NCI-H2227 (cell line): ENCODE data around the gene CERCAM.
"Not testable (repeated sequence)": the region's sequence is repeated elsewhere in the genome, so short reads cannot be mapped to it uniquely, and the experiment has no call there.

ENCODE experiments used
- DNase-seq: peaks from one replicate; lab custom pipeline; 2025; ENCODE audit not compliant: unreplicated experiment; lab: John Stamatoyannopoulos, UW

Gene CERCAM

DNA sequence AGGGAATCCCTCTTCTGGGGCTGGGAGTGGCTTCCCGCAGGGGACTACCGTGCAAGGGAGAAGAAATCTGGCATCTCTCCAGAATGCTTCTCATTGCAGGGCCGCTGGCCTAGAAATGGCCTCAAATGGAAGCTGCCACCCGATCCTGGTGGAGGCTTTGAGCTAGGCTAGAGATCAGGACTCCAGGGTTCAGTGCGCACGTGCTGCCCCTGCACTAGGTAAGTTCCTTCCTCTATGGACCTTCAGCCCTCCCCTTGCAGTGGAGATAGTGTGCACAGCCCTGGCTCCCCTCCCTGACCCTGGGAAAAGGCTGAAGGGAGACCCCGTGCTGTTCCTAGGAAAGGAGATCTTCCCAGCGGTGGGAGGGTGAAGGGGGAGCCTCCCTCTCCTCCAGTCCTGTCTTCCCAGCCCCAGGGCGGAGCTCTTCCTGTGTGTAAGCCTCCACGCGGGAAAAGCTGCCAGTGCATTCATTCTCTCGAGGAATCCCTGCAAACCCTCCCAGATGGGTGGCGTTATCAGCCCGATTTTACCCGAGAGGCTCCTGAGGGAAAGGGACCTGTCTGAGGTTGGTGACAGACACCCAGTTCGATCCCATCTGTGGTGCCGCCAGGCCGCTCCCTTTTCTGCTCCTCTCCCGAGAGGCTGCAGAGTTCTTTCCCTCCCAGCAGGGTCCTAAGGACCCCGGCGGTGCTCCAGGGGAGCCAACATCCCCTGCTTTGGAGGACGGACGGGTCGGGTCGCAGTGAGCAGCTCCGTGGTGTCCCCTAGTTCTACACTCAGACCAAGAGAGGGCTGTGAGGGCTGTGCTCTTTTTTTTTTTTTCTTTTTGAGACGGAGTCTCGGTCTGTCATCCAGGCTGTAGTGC lies 1.4 kb upstream of the CERCAM start:
- DNase-seq, result peak; percentile 42

DNA sequence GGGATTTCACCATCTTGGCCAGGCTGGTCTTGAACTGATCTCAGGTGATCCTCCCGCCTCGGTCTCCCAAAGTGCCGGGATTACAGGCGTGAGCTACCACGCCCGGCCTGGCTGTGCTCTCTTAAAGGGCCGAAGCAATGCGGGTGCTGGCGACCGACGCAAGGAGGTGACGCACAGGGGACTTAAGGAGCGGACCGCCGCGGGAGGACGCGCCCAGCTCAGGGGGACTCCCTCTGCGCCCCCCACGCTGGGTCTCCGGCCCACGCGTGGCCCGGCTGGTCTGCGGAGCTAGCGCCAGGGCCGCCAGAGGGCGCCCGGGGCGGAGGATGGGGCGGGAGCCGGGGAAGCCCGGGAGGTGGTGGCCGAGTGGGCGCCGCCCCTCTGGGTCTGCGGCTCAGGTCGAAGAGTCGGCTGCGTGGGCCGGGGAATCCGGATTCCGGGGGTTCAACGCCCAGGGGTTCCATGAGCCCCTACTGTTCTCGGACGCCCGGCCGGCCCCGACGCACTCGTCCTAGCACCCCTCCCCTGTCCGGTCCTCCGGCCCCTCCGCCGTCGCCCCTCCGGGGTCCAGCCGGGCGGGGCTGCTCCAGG lies 502 bp upstream of the CERCAM start:
- DNase-seq, result peak; percentile 73

DNA sequence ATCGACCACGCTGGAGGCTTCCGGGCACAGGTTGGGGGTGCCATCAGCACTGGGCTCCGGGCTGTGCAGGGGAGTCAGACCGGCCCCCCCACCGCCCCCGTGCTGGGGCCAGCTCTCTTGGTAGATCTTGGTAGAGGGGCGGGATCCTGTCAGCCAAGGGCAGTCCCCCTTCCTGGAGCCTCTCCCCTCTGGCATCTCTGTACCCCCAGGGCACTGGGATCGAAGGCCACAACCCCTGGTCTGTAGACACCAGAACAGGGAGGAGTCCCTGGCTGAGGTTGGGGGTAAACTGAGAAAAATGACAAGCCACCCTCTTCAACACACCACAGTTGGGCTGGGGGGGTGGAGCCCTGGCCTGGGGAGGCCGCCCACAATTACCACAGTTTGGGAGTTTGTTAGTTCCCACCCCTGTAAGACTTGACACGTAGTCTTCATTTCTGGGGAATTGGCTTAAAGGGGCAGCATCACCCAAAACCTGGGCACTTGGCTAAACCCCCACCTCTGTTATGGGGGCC lies 882 bp downstream of the CERCAM start:
- no peak for DNase-seq

DNA sequence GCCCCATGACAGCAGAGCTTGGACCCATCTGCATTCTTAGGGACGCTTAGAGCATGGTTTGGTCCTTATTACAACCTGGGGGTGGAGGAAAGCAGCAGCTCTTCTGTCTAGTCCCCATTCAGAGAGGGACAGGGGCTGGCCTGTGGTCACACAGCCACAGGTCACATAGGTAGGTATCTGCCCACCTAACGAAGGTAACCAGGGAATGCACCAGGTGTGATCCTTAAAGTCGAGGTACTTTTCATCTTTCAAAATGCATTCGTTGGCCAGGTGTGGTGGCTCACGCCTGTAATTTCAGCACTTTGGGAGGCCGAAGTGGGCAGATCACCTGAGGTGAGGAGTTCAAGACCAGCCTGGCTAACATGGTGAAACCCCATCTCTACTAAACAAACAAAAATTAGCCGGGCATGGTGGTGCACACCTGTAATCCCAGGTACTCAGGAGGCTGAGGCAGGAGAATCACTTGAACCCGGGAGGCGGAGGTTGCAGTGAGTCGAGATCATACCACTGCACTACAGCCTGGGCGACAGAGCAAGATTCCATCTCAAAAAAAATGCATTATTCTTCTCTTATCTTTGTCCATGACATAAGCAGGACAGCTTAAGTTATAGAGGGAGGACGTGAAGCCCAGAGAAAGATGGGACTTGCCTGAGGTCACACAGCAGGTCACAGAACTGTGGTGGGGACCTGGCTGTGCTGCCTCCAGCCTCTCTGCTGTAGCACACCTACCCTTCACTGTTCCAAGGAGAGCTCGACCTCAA lies 1.5 kb downstream of the CERCAM start:
- not testable (repeated sequence) for DNase-seq

DNA sequence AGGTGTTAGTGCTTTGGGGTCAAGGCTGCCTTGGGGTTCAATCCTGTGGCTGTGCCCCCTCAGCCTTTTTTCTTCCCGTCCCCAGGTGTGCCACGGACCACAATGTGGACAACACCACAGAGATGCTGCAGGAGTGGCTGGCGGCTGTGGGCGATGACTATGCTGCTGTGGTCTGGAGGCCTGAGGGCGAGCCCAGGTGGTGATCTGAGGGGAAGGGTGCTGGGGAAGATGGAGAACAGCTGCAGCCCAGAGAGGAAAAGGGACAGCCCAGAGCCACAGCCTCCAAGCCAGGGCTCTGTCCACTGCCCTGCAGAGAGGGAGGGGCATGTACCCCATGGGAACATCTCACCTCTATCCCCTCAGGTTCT lies 2.1 kb downstream of the CERCAM start:
- DNase-seq, result no peak

DNA sequence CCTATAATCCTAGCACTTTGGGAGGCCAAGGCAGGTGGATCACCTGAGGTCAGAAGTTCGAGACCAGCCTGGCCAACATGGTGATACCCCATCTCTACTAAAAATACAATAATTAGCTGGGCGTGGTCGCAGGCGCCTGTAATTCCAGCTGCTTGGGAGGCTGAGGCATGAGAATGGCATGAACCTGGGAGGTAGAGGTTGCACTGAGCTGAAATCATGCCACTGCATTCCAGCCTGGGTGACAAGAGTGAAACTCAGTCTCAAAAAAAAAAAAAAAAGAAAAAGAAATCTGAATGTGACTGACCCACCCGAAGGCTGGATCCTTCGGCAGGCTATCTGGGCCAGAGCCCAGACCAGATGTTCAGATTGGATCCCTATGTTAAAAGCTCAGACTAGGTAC lies 2.7 kb downstream of the CERCAM start:
- DNase-seq, result not testable (repeated sequence)

DNA sequence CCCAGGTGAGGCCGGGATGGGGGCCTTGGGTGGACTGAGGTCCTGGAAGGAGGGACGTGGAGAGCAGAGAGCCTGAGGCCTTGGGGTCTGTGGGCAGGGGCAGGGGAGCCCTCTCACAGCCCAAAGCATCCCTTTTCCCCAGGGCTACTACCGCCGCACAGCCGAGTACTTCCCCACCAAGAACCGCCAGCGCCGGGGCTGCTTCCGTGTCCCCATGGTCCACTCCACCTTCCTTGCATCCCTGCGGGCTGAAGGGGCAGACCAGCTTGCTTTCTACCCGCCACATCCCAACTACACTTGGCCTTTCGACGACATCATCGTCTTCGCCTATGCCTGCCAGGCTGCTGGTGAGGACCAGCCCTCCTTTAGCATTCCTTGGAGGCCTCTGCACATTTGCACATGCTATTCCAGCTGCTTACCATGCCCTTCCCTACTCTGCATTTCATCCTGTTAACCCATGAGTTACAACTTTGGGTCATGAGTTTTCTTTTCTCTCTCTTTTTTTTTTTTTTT lies 3.7 kb downstream of the CERCAM start:
- no peak for DNase-seq

DNA sequence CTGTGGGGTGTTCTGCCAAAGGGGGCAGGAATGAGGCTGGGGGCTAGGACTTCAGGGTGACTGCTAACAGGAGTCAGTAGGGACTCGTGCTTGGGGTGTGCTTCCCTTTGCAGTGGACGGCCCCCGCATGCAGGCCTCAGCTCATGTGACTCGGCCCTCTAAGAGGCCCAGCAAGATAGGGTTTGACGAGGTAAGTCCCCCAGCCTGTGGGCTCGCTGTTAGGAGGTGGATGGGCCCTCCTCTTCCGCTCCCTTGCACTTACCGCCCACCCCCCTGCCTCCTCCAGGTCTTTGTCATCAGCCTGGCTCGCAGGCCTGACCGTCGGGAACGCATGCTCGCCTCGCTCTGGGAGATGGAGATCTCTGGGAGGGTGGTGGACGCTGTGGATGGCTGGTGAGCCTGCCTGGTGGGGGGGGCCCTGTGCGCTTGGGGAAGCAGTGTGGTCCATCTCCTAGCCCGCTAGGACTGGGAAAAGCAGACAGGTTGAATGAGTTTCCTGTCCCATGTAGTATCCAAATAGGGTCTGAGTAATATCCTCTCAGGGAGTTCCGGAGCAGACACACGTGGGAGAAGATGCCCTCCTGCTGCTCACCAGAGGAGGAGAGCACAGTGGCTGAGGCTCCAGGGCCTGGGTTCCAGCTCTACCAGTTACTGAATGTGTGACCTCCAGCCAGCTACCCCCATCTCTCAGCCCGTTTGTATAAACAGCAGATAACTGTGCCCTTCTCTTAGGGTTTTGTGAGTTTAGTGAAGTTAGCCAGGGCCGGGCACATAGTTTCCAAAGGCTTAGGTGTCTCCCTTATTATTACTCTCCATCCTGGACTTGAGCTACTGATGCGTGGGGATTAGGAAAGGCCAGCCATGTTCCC lies 8.2 kb downstream of the CERCAM start:
- DNase-seq, result no peak

DNA sequence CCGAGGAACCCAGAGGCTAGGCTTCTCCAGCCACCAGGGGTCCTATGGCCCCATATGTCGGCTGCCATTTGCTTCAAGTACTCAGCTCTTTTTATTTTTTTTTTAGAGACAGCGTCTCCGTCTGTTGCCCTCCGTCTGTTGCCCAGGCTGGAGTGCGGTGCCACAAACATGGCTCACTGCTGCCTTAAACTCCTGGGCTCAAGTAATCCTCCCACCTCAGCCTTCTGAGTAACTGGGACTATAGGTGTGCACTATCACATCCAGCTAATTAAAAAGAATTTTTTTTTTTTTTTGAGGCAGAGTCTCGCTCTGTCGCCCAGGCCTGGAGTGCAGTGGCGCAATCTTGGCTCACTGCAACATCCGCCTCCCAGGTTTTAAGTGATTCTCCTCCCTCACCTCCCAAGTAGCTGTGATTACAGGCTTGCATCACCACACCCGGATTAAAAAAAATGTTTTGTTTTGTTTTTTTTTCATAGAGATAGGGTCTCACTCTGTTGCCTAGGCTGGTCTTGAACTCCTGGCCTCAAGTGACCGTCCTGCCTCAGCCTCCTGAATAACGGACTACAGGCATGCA lies 8.9 kb downstream of the CERCAM start:
- no peak for DNase-seq

DNA sequence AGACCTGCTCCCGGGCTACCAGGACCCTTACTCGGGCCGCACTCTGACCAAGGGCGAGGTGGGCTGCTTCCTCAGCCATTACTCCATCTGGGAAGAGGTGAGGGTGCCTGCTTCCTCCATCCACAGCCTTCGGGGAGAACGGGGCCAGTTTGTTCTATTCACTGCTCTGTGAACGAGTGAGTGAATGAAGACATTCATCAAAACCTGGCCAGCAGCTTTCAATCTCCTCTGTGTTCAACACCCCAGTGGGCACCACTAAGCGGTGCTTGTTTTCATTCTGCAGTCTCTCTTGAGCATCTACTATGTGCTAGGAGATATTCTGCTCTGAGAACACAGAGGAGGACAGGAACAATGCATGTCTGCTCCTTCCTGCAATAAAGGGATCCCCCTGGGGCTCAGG lies 10.6 kb downstream of the CERCAM start:
- no peak for DNase-seq

DNA sequence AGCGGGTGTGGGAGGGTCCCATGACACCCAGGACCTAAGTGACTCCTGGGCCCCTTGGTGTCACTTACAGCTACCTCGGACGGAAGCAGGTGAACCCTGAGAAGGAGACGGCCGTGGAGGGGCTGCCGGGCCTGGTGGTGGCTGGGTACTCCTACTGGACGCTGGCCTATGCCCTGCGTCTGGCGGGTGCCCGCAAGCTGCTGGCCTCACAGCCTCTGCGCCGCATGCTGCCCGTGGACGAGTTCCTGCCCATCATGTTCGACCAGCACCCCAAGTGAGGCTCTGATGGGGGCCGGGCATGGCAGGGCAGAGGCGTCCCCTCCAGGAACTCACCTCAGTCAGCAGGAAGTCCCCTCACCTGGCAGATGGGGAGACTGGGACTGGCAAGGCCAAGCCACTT lies 13.7 kb downstream of the CERCAM start:
- DNase-seq, result no peak

DNA sequence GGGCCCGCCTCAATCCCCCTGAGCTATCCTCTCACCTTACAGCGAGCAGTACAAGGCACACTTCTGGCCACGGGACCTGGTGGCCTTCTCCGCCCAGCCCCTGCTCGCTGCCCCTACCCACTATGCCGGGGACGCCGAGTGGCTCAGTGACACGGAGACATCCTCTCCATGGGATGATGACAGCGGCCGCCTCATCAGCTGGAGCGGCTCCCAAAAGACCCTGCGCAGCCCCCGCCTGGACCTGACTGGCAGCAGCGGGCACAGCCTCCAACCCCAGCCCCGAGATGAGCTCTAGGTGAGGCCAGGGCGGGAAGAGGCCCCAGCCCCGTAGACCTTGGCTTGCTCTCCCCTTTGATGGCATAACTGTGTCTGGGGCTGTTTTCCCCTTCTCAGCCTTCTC lies 15.0 kb downstream of the CERCAM start:
- DNase-seq, result no peak

DNA sequence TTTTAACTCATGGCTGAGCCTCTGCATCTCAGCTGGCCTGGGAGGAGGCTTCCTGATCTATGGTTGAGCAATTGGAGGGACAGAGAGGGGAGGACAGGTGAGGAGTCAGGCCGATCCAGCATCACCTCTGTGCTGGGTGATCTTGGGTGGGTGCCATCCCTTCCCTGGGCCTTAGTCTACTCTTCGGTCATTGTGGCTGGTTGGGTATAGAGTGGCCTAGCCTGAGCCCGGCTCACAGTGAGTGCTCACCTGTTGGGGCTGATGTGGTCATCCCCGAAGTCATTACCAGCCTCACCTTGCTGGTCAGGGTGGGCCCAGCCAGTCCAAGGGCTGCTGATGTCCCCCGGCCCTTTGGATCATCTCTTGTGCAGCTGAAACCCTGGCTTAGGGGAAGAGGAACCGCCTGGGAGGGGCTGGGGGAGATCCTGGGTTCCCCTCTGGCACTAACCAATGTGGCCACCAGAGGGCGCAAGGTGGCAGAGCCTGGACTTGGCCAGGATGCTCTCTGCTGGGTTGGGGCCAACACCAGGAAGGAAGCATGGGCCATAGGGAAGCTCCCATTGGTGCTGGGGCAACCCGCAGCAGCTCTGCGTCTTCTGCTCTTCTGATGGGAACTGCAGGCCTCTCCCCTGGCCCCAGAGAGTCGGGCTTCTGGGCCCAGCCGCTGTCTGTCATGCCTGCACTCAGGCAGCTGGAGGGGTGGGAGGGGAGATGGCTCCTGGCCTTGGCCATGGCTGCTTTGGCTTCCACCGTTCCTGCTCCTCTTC lies 17.9 kb downstream of the CERCAM start:
- peak; percentile 79 for DNase-seq

DNA sequence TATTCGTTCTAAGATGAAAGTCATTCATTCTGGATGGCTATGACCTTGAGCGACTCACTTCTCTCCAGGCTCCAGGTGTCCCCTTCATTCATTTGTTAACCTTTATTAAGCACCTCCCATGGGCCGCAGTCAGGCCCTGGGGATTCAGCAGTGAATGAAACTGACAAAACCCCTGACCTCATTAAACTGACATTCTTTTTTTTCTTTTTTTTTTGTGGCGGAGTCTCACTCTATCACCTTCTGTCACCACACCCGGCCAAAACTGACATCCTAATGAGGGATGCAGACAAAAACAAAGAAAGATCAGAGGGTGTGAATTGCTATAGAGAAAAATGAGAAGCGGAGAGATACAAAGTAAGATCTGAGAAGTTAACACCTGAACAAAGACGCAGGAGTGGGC lies 18.6 kb downstream of the CERCAM start:
- DNase-seq, result no peak

DNA sequence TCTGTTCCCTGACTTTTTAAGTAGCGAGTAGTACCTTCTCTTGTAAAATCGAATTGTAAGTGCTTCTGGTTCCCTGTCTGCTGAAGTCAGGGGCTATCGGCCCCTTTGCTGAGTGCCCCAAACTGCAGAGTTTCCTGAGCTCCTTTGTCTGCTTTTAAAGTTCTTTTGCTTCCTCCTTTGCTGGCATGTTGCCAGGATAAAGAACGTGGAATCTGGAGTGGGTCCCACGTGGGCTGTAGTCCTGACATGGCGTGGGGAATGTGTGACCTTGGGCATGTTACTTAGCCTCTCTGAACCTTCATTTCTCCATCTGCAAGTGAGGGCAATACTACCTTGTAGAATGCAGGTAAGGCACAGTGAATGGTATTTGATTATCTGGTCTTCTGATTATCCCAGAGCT lies 21.5 kb downstream of the CERCAM start:
- no peak for DNase-seq

DNA sequence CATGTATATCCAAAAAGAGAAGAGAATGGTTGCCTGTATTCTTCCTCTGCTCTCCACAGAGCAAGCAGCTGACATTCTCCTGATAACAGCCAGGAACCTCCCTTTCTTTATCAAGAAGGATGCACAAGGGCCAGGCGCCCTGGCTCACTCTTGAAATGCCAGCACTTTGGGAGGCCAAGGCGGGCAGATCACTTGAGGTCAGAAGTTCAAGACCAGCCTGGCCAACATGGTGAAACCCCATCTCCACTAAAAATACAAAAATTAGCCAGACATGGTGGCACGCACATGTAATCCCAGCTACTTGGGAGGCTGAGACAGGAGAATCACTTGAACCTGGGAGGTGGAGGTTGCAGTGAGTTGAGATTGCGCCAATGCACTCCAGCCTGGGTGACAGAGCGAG lies 25.8 kb downstream of the CERCAM start:
- DNase-seq, result not testable (repeated sequence)

DNA sequence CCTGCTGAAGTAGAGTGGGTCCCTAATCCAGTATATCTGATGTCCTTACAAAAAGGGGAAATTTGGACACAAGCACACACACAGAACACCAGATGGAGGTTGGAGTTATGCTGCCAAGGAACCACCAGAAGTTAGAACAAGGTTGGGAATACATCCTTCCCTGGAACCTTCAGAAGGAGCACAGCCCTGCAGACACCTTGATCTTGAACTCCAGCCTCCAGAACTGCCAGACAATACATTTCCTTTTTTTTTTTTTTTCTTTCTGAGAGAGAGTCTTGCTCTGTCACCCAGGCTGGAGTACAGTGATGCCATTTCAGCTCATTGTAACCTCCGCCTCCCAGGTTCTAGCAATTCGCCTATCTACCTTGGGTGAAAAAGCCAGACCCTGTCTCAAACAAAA lies 28.1 kb downstream of the CERCAM start:
- DNase-seq, result no peak

DNA sequence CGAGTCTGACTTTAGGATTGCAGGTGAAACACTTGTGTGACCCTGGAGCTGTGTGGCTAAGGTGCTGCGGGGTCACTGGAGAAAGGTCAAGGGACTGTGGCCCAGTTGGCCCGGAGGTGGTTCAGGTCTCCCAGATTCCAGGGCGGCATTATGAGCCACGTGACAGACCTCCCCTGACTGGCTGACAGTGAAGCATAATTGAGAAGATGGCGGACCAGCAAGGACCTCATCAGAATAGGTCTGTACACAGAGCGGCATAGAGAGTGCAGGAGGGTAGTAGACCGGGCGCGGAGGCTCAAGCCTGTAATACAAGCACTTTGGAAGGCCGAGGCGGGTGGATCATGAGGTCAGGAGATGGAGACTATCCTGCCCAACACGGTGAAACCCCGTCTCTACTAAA lies 34.3 kb downstream of the CERCAM start:
- peak; percentile 63 for DNase-seq

DNA sequence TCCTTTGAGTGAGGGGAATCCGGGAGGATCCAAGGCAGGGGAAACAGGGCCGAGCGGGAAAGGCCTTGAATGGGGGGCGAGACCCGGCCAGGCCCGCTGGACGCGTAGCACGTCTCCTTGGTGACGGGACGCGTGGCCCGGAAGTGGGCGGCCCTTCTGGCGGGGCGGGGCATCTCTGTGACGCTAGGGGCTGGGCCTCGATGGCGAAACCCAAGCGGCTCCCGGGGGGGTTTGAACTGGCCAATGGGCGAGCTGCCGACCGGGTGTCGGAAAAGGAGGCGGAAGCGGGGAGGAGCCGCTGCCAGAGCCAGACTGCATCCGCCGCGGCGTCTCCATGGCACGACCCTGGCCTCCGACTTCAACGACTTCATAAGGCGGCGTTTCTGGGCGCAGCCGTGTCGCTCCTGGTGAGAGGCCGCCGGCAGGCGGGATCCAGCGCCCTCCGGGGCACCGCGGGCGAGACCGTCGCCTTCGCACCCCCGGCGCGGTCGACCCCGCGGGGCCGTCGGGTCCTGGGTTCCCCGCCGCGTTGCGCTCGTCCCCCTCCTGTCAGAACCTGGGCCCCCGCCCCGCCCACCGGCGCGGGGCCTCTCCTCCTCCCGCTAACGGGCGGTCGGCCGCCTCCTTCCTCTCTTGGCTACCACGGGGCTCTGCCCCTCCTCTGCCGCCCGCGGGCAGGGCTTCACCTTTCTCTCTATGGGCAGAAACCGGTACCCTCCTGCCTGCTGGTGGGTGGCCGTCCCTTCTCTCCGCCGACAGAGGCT lies 35.4 kb downstream of the CERCAM start, which contains the start of gene ODF2:
ODF2 (plus strand) TSS at position 158 of the 764 bp plus-strand sequence; CDS start at position 244, 86 bp downstream.
- DNase-seq, result peak; percentile 97
